HUES64 (cell line): ENCODE measurements around the gene KRTAP6-1. TPM values are rescaled to one million over a fixed set of nuclear protein-coding genes. Genes with fewer than 3 reads are reported as not detected.

Experiments used
- H3K27ac ChIP-seq: 2 replicates; pipeline ENCODE4 v1.7.0; 2013; ENCODE audit warnings: low read depth, low read length, inconsistent platforms
- H3K27me3 ChIP-seq: 2 replicates; pipeline ENCODE4 v1.6.1; 2013; ENCODE audit warnings: mild to moderate bottlenecking, low read length; ENCODE audit not compliant: insufficient read depth
- H3K36me3 ChIP-seq: 2 replicates; pipeline ENCODE4 v1.6.1; 2013; ENCODE audit warnings: mild to moderate bottlenecking, low read length; ENCODE audit not compliant: insufficient read depth
- H3K4me1 ChIP-seq: 2 replicates; pipeline ENCODE4 v1.6.1; 2013; ENCODE audit warnings: mild to moderate bottlenecking, low read length, moderate library complexity; ENCODE audit not compliant: insufficient read depth
- H3K4me3 ChIP-seq: 2 replicates; pipeline ENCODE4 v1.5.1; 2013; ENCODE audit warnings: mild to moderate bottlenecking, low read length, moderate library complexity
- H3K9ac ChIP-seq: 2 replicates; pipeline ENCODE4 v1.6.1; 2013; ENCODE audit warnings: mild to moderate bottlenecking, low read depth, low read length
- H3K9me3 ChIP-seq: 2 replicates; pipeline ENCODE4 v1.6.1; 2013; ENCODE audit warnings: low read depth, low read length; ENCODE audit not compliant: insufficient read depth
- WGBS: fragments of 150-250, 120-280 bp; methylation state at CpG from one replicate; pipeline ENCODE4 v1.1.7; 2013; ENCODE audit warnings: missing lambda C conversion rate; 5-methylcytosine and 5-hydroxymethylcytosine counted together
- polyA plus RNA-seq, 2 experiments: library from polyadenylated mRNA; stranded (reverse); fragments of 50-300 nt; gene quantifications; one replicate each; pipeline ENCODE4 v1.2.3, GENCODE V29; 2013

KRTAP6-1 gene, protein sequence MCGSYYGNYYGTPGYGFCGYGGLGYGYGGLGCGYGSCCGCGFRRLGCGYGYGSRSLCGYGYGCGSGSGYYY
- polyA plus RNA-seq (2013, experiment 1 of 2): not detected
- not detected for polyA plus RNA-seq (2013, experiment 2 of 2)

DNA sequence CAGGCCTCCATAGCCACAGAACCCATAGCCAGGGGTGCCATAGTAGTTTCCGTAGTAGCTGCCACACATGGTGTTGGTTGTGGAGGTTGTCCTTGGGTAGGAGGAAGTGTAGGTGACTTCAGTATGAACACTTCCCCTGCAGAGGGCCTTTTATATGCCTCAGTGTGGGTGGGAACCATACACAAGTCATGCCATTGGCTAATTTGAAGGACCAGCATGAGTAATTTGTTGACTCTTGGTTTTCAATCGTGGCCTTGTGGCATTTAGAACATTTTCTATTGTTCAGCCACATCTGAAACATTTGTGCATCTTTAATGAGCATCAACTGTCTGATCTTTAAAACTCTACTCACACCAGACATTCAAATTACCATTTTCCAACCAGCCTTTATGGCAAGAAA is at the start of gene KRTAP6-1:
TSS of gene KRTAP6-1 (minus strand) at position 95 of the 400 bp plus-strand sequence. CDS start at position 69, 26 bp downstream.
- Histone ChIP-seq H3K4me3 (no peak within 1 kb of the TSS), H3K36me3 (no peaks in the 10 kb centered on the region), H3K27ac (no peak within 1 kb of the TSS), H3K4me1 (no peaks in the 10 kb centered on the region), H3K9me3 (no peaks in the 10 kb centered on the region), H3K27me3 (no peaks in the 10 kb centered on the region), H3K9ac (no peak within 1 kb of the TSS)
- 78% methylated on average over 2 of the region's 2 CpGs for WGBS

DNA sequence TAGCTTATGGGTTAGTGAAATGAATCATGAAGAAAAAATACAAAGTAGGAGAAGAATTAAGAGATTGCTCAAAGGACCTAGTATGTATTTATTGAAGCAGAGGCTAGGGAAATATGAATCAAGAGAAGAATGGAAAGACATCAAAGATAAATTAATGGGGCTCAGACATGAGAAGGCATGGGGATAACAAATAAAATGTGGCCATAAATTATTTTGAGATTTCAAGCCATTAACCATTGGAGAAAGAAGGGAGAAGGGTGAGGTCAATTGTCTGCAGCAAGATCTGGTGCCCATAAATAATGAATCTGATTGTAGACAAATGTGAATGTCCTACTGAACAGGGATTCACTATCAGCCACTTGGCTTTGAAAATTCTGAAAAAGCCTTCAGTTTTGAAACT is 39.2 kb upstream of the KRTAP6-1 start:
- H3K9ac ChIP-seq: no peak overlapping the region
- H3K9me3 ChIP-seq: no peaks in the 10 kb centered on the region
- H3K4me3 ChIP-seq: no peak overlapping the region
- no peaks in the 10 kb centered on the region for H3K4me1 ChIP-seq
- no peaks in the 10 kb centered on the region; the same call in 1 of the 2 replicates for H3K27me3 ChIP-seq
- no peak overlapping the region for H3K27ac ChIP-seq
- no peaks in the 10 kb centered on the region for H3K36me3 ChIP-seq

DNA sequence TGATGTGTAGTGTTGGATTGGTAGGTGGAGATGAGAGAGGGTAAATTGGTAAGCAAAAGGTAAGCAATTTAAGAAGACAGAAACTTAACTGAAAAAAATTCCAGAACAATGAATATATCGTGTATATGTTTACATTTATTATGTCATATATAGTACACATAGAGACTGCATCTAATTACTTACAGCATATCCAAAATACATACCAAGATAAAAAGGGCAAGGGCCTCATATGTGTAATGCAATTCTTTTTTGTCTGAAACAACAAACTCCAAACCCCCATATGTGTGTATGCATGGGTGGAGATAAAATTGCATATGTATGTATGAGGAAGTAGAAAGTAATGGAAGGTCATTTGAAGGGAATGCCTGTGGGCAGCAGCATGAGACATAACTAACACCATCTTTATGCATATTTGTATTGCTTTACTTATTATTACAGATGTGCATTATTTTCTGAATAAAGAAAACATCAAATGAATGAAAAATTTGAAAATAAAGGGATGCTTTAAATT is 33.2 kb upstream of the KRTAP6-1 start:
- H3K27ac ChIP-seq: no peak overlapping the region
- WGBS: no CpG with 5 or more reads among the region's 1 CpG
- H3K9ac ChIP-seq: no peak overlapping the region
- no peaks in the 10 kb centered on the region for H3K4me1 ChIP-seq
- H3K27me3 ChIP-seq: no peaks in the 10 kb centered on the region; the same call in 1 of the 2 replicates
- H3K9me3 ChIP-seq: no peaks in the 10 kb centered on the region
- H3K4me3 ChIP-seq: no peak overlapping the region
- no peaks in the 10 kb centered on the region for H3K36me3 ChIP-seq

DNA sequence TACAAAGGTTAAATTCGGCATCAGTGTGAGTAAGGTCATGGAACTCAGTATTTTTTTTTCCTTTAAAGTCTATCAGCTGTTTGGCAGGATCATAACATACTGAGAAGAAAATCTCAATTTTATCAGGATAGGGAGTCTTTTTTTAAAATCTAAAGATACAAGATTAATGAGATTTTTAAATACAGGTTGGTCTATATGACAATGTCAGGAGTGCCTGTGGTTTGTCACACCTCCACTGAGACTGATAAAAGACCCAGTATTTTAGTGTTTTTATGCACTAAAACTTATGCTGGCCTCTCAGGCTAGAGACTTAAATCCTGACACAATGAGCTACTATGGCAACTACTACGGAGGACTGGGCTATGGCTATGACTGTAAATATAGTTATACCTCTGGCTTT is 28.8 kb upstream of the KRTAP6-1 start, which contains the start of gene KRTAP20-3:
TSS of gene KRTAP20-3 (plus strand) at position 301 of the 400 bp plus-strand sequence.
- Histone ChIP-seq H3K27me3 (no peaks in the 10 kb centered on the region), H3K4me1 (no peaks in the 10 kb centered on the region), H3K9ac (no peak within 1 kb of the TSS), H3K27ac (no peak within 1 kb of the TSS), H3K4me3 (no peak within 1 kb of the TSS), H3K36me3 (no peaks in the 10 kb centered on the region), H3K9me3 (no peaks in the 10 kb centered on the region)
- 85% methylated on average over 2 of the region's 2 CpGs for WGBS

DNA sequence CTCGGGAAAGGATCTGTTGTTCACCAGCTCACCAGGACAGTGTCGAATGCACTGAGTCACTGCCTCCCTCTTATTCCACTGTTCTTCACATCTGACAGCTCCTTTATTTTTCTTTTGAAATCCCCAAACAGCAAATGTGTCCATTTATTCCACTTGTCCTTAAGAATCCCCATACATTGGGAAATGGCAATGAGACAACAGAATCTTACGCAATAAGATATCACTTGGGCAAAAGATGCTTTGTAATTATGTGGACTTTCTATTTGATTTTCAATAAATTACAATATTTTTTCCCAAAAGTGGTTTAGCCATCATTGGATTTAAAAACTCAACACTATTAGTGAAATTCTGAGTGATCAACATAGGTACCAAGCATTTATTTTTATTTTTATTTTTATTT is 25.0 kb upstream of the KRTAP6-1 start:
- Histone ChIP-seq H3K9ac (no peak overlapping the region), H3K27ac (no peak overlapping the region), H3K9me3 (no peaks in the 10 kb centered on the region), H3K4me3 (no peak overlapping the region), H3K36me3 (no peaks in the 10 kb centered on the region), H3K4me1 (no peaks in the 10 kb centered on the region), H3K27me3 (no peaks in the 10 kb centered on the region)
- WGBS: 96% methylated on average over 2 of the region's 3 CpGs

DNA sequence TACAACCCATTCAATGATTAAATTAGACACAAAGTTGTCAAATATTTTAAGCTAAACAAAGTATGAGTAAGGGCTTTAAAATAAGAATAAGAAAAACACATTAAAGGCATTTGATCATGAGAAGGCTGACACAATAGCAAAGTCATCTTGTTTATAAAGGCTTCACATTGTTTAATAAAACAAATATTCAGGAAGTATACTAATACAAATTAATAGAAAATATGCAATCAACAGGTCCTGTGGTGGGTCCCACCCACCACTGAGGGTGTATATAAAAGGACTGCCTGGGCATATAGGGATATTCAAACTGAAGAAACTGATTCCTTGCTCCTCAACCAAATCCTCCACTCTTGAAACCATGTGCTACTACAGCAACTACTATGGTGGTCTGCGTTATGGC is 21.2 kb upstream of the KRTAP6-1 start, which contains the start of gene KRTAP20-2:
TSS of gene KRTAP20-2 (plus strand) at position 301 of the 400 bp plus-strand sequence. CDS start at position 359, 58 bp downstream.
- Histone ChIP-seq H3K36me3 (no peaks in the 10 kb centered on the region), H3K9ac (no peak within 1 kb of the TSS), H3K9me3 (no peaks in the 10 kb centered on the region), H3K27me3 (no peaks in the 10 kb centered on the region), H3K27ac (no peak within 1 kb of the TSS), H3K4me3 (no peak within 1 kb of the TSS), H3K4me1 (no peaks in the 10 kb centered on the region)
- WGBS: 83% methylated on average over 1 of the region's 1 CpG

DNA sequence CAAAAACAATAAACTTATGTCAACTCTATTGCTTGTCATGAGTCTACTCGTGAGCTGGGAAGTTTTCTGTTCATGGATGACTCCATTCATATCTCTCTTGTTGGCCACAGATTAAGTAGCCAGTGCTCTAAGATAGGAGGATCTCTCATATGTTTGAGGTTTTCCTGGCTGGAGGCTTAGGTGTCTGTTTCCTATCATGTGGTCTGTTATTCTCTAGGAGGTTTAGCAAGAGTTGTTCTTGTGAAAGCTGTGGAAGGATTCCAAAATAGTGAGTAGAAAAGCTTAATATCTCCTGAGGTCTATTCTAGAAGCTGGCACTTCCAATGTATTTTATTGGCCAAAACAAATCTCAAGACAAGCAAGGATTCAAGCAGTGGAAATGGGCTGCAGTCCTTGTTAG is 15.5 kb upstream of the KRTAP6-1 start:
- H3K4me3 ChIP-seq: no peak overlapping the region
- no peak overlapping the region for H3K9ac ChIP-seq
- H3K27ac ChIP-seq: no peak overlapping the region
- H3K27me3 ChIP-seq: no peaks in the 10 kb centered on the region
- no peaks in the 10 kb centered on the region for H3K4me1 ChIP-seq
- H3K9me3 ChIP-seq: peaks cover 5% of the 10 kb centered on the region; the same call in 1 of the 2 replicates
- no peaks in the 10 kb centered on the region for H3K36me3 ChIP-seq
- 96% methylated on average over 1 of the region's 1 CpG for WGBS

DNA sequence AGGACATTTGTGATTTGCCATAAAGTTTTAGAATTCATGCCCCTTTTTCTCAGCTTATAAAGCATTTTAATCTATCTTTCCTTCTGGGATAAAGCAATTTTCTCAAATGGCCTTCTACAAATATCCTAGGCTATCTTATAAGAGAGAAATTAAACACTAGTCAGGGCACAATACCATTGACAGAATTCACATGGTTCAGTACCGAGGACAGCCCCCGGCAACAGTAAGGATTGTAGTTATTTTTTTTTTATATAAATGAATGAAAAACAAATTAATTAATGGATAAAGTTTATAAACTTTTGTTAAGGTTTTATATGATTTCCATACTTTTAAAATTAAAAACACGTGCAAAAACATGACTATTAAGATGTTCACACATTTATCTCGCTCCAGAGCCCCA is 14.4 kb upstream of the KRTAP6-1 start:
- H3K9ac ChIP-seq: no peak overlapping the region
- WGBS: 62% methylated on average over 2 of the region's 4 CpGs
- H3K9me3 ChIP-seq: peaks cover 5% of the 10 kb centered on the region; the same call in 1 of the 2 replicates
- H3K27me3 ChIP-seq: no peaks in the 10 kb centered on the region
- no peak overlapping the region for H3K4me3 ChIP-seq
- no peak overlapping the region for H3K27ac ChIP-seq
- H3K4me1 ChIP-seq: no peaks in the 10 kb centered on the region
- no peaks in the 10 kb centered on the region for H3K36me3 ChIP-seq

DNA sequence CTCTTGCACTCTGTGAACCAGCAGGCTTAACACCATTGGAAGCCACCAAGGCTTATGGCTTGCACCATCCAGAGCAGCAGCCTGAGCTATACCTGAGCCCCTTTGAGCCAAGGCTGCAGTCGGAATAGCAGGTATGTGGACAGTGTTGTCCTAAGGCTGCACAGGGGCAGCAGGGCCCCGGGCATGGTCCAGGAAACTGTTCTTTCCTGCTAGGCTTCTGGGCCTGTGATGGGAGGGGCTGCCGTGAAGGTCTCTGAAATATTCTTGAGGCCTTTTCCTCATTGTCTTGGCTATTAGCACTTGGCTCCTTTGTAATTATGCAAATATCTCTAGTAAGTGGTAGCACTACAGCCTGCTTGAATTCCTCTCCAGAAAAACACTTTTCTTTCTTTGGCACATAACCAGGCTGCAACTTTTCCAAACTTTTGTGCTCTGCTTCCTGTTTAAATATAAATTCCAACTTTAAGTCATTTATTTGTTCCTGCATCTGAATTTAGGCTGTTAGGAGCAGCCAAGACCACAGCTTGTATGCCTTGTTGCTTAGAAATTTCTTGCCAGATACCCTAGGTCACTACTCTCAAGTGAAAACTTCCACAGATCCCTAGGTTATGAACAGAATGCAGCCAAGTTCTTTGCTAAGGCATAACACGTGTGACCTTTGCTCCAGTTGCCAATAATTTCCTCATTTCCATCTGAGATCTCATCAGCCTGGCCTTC is 11.9 kb upstream of the KRTAP6-1 start:
- Histone ChIP-seq H3K9me3 (peaks cover 5% of the 10 kb centered on the region; the same call in 1 of the 2 replicates), H3K36me3 (no peaks in the 10 kb centered on the region), H3K27me3 (no peaks in the 10 kb centered on the region), H3K27ac (no peak overlapping the region), H3K4me3 (no peak overlapping the region), H3K9ac (no peak overlapping the region), H3K4me1 (no peaks in the 10 kb centered on the region)
- 83% methylated on average over 4 of the region's 4 CpGs for WGBS

DNA sequence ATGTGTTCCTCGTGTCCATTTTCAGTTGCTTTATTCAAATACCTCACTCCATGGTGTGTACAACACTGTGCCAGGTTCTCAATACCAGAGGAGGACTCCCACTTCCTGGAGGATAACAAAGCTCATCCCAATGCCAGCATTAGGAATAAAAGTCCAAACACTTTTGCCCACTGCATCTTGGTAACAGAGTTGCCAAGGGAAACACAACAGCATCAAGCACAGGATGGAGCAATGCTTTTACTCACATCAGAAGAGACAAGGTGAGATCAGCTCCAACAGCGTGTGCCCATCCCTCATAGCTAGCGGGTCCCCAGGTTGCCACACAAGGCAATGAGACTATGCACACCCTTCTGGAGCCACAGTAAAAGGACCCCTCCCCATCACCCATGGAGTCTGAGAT is 9.6 kb upstream of the KRTAP6-1 start:
- no peak overlapping the region for H3K4me3 ChIP-seq
- H3K9ac ChIP-seq: no peak overlapping the region
- no peaks in the 10 kb centered on the region for H3K36me3 ChIP-seq
- peaks cover 5% of the 10 kb centered on the region; the same call in 1 of the 2 replicates for H3K9me3 ChIP-seq
- H3K4me1 ChIP-seq: no peaks in the 10 kb centered on the region
- H3K27me3 ChIP-seq: no peaks in the 10 kb centered on the region
- 94% methylated on average over 3 of the region's 3 CpGs for WGBS
- no peak overlapping the region for H3K27ac ChIP-seq

DNA sequence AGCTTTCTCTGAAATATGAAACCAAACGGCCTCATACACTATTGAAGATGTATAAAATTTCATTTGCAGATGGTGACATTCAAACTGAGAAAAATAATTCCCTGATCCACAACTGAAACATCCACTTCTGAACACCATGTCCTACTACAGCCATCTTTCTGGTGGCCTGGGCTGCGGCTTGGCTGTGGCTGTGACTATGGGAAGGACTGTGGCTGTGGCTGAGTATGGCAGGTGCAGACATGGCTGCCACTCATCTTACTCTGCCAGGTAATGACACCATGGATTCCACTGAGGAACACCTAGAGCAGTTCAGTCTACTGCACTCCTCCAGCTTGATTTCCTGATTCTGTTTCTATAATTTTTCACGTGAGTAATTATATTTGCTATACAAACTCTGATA is 6.8 kb upstream of the KRTAP6-1 start, which contains the start of gene KRTAP20-4:
TSS of gene KRTAP20-4 (plus strand) at position 106 of the 400 bp plus-strand sequence.
- Histone ChIP-seq H3K36me3 (no peaks in the 10 kb centered on the region), H3K4me3 (no peak within 1 kb of the TSS), H3K9ac (no peak within 1 kb of the TSS), H3K4me1 (no peaks in the 10 kb centered on the region), H3K9me3 (0 out of 2 replicates have a peak, but pooled peaks cover 5% of the 10 kb centered on the region), H3K27ac (no peak within 1 kb of the TSS), H3K27me3 (no peaks in the 10 kb centered on the region)
- 91% methylated on average over 3 of the region's 3 CpGs for WGBS
